Gastrocnemius medialis (tissue), 4 donors: ENCODE measurements around the gene SURF6. TPM values are rescaled to one million over a fixed set of nuclear protein-coding genes. Genes with fewer than 3 reads are reported as not detected.

Source experiments
- ATAC-seq, 2 donors: fragments of 150-250 bp; one replicate each; pipeline ENCODE4 v1.9.1; 2016
- DNase-seq, 2 donors: peaks; one replicate each; pipeline ENCODE4 v3.0.0-alpha.2; 2019
- H3K27ac ChIP-seq, 4 donors: fragments of 200-600 bp; sonication (generic); 1 replicate in 1 of 4; 2 replicates in 3 of 4; pipeline ENCODE4 v1.5.1; 2016 to 2018; ENCODE audit warnings: mild to moderate bottlenecking in 2 of 4, moderate library complexity in 1 of 4
- H3K27me3 ChIP-seq, 3 donors: fragments of 200-600 bp; sonication (generic) in 2 of 3; 1 replicate in 1 of 3; 2 replicates in 2 of 3; pipeline versions ENCODE4 v1.5.1 to v1.6.0; 2016 to 2019; ENCODE audit warnings: mild to moderate bottlenecking in 1 of 3, moderate library complexity in 1 of 3
- H3K36me3 ChIP-seq, 2 donors: fragments of 200-600 bp; sonication (generic) in 1 of 2; one replicate each; pipeline ENCODE4 v1.5.1; 2017 to 2018
- H3K4me1 ChIP-seq, 2 donors: fragments of 200-600 bp; sonication (generic) in 1 of 2; one replicate each; pipeline ENCODE4 v1.5.1; 2016 to 2017; ENCODE audit warnings: mild to moderate bottlenecking in 2 of 2
- H3K4me3 ChIP-seq, 4 donors: fragments of 200-600 bp; sonication (generic) in 3 of 4; 1 replicate in 1 of 4; 2 replicates in 3 of 4; pipeline ENCODE4 v1.5.1; 2016 to 2019; ENCODE audit warnings: mild to moderate bottlenecking in 2 of 4
- H3K9me3 ChIP-seq, 3 donors: fragments of 200-600 bp; sonication (generic) in 2 of 3; 1 replicate in 1 of 3; 2 replicates in 2 of 3; pipeline ENCODE4 v1.5.1; 2016 to 2019
- POLR2A ChIP-seq, 2 donors: fragments of 450-650 bp; IDR thresholded peaks; one replicate each; pipeline ENCODE4 v1.6.1; 2017; ENCODE audit warnings: antibody characterized with exemption in 2 of 2, mild to moderate bottlenecking in 2 of 2, moderate library complexity in 2 of 2
- in situ Hi-C, 4 donors: fragments of 200-750 bp; cut with MboI; loops; one replicate each; pipeline versions ENCODE4 v1.15.0 to v1.8.0; 2017; ENCODE audit warnings: low sequenced_read_pairs in 4 of 4
- intact Hi-C: fragments of 100-400 bp; cut with DNase I; formaldehyde crosslinking; loops from one replicate; pipeline ENCODE4 v1.15.1; 2023; ENCODE audit warnings: low total_unique reads
- total RNA-seq, 4 donors: library from RNA; depleted of rRNA; stranded (reverse); fragments of >200 nt; gene quantifications; one replicate each; pipeline versions ENCODE4 v1.1.0 to v1.2.3, GENCODE V29; 2016
- TF ChIP-seq, protein P1 (sequence below), 5 experiments: fragments of 450-650 bp in 3 of 5; fragments of 200-600 bp in 2 of 5; sonication (generic) in 2 of 5; IDR thresholded peaks in 4 of 5; conservative IDR thresholded peaks in 1 of 5; 1 replicate in 4 of 5; 2 replicates in 1 of 5; pipeline ENCODE4 v1.5.1; 2016 to 2019; ENCODE audit warnings: antibody characterized with exemption in 5 of 5, mild to moderate bottlenecking in 3 of 5, moderate library complexity in 3 of 5

SURF6 gene
- total RNA-seq, 4 donors from 2014 or later = 13.4 to 34.2 (median 28.0) TPM

DNA sequence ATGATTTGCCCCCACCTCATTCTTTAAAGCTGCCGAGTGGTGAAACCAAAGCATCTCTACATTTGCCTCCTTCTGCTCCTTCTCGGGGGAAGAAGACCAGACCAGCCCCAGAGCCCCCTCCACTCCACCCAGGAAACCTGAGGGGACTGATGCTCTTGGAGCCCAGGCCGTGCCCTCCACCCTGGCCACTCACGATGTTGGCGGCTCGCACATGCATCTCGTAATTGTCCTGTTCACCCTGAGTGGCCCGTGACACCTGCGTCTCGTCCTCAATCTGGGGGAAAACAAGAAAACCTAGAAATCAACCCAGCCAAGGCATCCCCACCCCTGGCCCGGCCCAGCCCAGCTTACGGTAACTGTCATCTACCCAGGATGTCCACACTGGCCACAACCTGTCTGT lies 9.0 kb upstream of the SURF6 start:
- ATAC-seq (no peak), DNase-seq (no peak)
- intact Hi-C loops (loop anchor here (5.0 to 10.0 kb wide), 2 partner anchors 140 to 313 kb away; partner anchors contain the start of gene GTF3C5), in situ Hi-C loops (no loop called here)
- H3K4me1 ChIP-seq = peaks cover 22 to 26% of the 10 kb centered on the region in 2 donors
- H3K36me3 ChIP-seq = peaks cover 0 to 65% of the 10 kb centered on the region in 2 donors
- no peaks in the 10 kb centered on the region for H3K27me3 ChIP-seq
- H3K27ac ChIP-seq = no peak overlapping the region
- TF ChIP-seq POLR2A (IDR thresholded peaks at IDR 0.05) = no peak
- TF ChIP-seq, protein P1, sequence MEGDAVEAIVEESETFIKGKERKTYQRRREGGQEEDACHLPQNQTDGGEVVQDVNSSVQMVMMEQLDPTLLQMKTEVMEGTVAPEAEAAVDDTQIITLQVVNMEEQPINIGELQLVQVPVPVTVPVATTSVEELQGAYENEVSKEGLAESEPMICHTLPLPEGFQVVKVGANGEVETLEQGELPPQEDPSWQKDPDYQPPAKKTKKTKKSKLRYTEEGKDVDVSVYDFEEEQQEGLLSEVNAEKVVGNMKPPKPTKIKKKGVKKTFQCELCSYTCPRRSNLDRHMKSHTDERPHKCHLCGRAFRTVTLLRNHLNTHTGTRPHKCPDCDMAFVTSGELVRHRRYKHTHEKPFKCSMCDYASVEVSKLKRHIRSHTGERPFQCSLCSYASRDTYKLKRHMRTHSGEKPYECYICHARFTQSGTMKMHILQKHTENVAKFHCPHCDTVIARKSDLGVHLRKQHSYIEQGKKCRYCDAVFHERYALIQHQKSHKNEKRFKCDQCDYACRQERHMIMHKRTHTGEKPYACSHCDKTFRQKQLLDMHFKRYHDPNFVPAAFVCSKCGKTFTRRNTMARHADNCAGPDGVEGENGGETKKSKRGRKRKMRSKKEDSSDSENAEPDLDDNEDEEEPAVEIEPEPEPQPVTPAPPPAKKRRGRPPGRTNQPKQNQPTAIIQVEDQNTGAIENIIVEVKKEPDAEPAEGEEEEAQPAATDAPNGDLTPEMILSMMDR (IDR thresholded peaks at IDR 0.05 in 4 of 5, conservative IDR thresholded peaks at IDR 0.05 in 1 of 5) = no peak
- no peaks in the 10 kb centered on the region for H3K9me3 ChIP-seq
- H3K4me3 ChIP-seq = no peak overlapping the region

DNA sequence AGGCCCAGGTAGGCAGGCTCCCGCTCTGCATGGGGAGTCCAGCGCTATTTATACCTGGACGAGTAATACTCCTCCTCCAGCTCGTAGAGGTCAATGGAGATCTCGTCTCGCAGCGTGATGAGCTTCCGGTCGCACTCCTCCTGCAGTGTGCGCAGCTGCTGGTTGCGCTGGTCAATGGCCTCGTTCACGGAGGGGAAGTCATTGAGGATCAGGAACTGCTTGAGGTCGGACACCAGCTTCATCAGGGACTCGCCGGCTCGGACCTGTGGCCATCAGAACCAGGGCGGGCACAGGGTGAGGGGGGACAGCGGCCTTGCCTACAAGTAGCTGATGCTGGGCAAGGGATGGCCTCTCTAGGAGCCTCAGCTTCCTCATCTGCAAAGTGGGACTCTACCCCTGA lies 8.1 kb upstream of the SURF6 start:
- H3K4me1 ChIP-seq = peaks cover 20 to 23% of the 10 kb centered on the region in 2 donors
- DNase-seq = no peak
- intact Hi-C loops = loop anchor here (10.0 kb wide), 1 partner anchor 141 kb away; no protein-coding TSS in a partner anchor

DNA sequence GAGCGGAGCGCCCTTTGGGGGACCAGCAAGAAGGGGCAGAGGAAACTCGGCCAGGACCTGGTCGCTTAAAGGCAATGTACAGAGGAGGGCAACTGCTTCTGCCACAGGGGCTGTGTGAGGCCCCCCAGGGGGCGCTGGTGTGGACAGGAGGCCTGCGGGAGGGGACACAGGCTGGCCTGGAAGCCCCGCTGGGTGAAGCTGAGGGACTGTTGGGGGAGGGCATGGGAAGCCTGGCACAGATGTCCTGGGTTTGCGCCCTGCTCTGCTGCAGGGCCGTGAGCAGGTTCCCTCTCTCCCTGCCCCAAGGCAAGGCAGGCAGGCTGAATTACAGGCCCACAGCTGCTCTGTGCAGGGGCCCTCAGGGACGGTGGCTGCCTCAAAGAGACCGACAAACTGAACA lies 6.6 kb upstream of the SURF6 start:
- TF ChIP-seq POLR2A (IDR thresholded peaks at IDR 0.05) = no peak
- TF ChIP-seq, protein P1 (IDR thresholded peaks at IDR 0.05 in 4 of 5, conservative IDR thresholded peaks at IDR 0.05 in 1 of 5) = no peak
- ATAC-seq (no peak), DNase-seq (no peak)
- peaks cover 14 to 23% of the 10 kb centered on the region in 2 donors for H3K4me1 ChIP-seq
- H3K36me3 ChIP-seq = peaks cover 0 to 57% of the 10 kb centered on the region in 2 donors
- no peak overlapping the region for H3K4me3 ChIP-seq
- H3K27me3 ChIP-seq = no peaks in the 10 kb centered on the region
- no peaks in the 10 kb centered on the region for H3K9me3 ChIP-seq
- intact Hi-C loops = loop anchor here (10.0 kb wide), 1 partner anchor 142 kb away; no protein-coding TSS in a partner anchor
- no peak overlapping the region for H3K27ac ChIP-seq
- in situ Hi-C loops = no loop called here

More for the DNA sequence above, 8.1 kb upstream of the SURF6 start:
- Histone ChIP-seq H3K4me3 (no peak overlapping the region), H3K9me3 (no peaks in the 10 kb centered on the region), H3K27me3 (no peaks in the 10 kb centered on the region), H3K36me3 (peaks cover 0 to 60% of the 10 kb centered on the region in 2 donors), H3K27ac (no peak overlapping the region)
- TF ChIP-seq, protein P1 (IDR thresholded peaks at IDR 0.05 in 4 of 5, conservative IDR thresholded peaks at IDR 0.05 in 1 of 5) = no peak
- no peak for TF ChIP-seq POLR2A (IDR thresholded peaks at IDR 0.05)
- in situ Hi-C loops = no loop called here
- no peak for ATAC-seq

DNA sequence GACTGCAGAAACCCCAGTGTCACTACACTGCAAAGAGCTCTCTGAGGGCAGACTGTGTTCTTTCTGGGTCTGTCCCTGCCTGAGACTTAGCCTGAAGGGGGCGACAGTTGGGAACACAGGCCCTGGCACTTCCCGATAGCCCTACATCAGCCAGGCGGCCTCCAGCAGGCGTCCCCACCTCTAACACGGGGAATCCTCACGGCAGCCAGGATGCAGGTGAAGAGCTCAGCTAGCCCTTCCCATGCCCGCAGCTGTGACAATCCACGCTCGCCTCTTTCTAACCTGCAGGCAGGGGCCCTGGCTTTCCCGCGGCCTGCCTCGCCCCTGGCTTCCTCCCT lies 6.0 kb upstream of the SURF6 start:
- no peaks in the 10 kb centered on the region for H3K27me3 ChIP-seq
- DNase-seq = no peak
- intact Hi-C loops = loop anchor here (10.0 kb wide), 1 partner anchor 143 kb away; no protein-coding TSS in a partner anchor
- H3K9me3 ChIP-seq = no peaks in the 10 kb centered on the region
- H3K4me3 ChIP-seq = no peak overlapping the region
- H3K36me3 ChIP-seq = peaks cover 0 to 57% of the 10 kb centered on the region in 2 donors
- no peak for TF ChIP-seq POLR2A (IDR thresholded peaks at IDR 0.05)
- TF ChIP-seq, protein P1 (IDR thresholded peaks at IDR 0.05 in 4 of 5, conservative IDR thresholded peaks at IDR 0.05 in 1 of 5) = no peak
- in situ Hi-C loops = no loop called here
- H3K27ac ChIP-seq = no peak overlapping the region
- no peak for ATAC-seq
- peaks cover 11 to 23% of the 10 kb centered on the region in 2 donors for H3K4me1 ChIP-seq
